ENCODE measurements around the gene CARMIL1.

Gene CARMIL1

DNA sequence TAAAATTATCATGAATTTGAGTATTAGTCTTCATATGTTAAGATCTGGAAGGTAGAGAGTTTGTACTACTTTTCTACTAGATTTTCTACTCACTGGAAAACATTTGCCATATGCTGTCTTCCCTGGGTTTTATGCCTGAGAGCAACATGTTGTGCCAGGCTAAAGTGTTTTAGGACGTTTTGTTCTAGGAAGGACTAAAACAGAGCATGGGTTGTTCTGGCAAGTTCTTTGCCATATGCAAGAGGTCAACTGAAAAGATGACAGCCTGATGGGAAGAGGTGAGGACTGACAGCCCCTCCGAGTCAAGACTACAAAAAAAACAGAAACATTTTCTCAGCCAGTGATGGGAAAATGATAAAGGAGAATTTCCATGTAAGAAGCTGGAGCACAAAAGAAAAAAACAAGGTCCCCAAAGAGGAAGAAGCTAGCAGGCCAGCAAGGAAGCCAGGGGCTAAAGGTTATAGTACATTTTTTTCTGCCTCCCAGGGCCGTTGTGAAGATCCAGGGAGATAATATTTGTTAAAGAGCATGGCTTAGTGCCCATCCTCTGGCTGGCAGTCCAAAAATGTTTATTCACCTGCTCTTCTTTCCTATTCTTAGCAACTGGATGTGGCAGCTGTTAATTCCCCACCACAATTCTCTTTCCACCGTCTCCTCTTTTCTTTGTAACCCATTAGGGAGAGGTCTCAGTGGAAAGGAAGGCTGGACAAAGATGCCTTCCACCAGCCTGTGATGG is 380.6 kb downstream of the CARMIL1 start:
- no peak for DNase-seq (ENCODE audit: low read depth)

DNA sequence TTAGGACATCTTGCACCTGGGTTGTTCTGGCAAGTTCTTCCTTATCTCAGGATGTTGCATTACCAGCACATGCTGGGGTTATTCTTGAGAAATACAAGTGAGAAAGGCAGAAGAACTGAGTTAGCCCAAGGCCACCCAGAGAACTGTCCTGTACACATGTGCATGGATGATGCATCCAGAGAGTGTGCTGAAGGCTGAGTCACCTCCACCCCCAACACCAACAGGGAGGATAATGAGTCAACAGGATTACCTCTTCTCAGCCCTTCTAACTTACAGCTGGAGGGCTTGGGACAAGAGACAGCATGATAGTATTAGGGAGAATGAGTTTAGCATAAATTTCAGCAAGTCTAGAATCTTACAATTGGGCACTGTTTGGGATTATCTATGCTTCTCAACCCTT is 381.3 kb downstream of the CARMIL1 start:
- peak; percentile 69 for DNase-seq (ENCODE audit: low read depth)

DNA sequence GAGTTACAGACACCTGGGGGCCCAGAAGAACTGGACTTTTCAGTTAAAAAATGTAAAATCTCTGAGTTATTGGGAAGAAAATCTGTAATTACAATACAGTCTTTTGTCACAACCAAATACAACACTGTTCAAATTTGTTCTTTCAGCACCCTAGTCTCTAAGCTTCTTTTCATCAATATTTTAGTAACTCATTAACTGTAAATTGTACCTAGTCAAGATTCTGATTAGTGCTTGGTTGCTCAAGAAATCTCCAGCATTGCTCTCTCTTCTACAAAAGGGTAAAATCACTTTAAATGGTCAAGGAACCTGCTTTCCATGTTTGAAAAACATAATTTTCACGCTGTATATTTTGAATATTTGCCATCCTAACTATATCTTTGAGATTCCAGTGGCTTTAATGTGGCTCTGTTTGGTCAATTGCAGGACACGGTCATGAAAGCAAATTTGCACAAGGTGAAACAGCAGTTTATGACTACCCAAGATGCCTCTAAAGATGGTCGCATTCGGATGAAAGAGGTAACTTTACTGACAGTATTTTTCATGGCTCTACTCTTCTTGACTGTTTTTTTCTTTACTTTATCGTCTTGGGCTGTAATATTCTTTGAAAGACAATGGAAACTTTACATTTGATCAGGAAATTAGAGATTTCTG is 382.1 kb downstream of the CARMIL1 start:
- no peak for DNase-seq (ENCODE audit: low read depth)

DNA sequence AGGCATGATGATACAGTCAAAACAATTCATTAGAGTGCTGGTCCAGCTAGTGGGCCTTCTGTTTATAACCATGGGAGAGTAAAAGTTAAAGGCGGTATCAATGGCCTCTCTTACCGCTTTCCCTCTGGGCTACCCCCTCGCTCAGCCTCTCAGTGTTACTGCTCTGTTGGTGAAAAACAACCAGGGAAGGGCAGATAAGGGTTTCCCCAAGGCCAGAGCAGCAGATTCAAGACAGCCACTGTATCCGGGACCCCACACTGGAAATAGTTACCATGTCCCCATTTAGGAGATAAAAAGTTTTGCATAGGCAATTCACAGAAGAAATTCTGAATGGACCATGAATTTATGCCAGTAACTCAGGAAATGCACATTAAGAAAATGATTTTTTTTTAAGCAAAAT is 386.3 kb downstream of the CARMIL1 start:
- no peak for DNase-seq (ENCODE audit: low read depth)

DNA sequence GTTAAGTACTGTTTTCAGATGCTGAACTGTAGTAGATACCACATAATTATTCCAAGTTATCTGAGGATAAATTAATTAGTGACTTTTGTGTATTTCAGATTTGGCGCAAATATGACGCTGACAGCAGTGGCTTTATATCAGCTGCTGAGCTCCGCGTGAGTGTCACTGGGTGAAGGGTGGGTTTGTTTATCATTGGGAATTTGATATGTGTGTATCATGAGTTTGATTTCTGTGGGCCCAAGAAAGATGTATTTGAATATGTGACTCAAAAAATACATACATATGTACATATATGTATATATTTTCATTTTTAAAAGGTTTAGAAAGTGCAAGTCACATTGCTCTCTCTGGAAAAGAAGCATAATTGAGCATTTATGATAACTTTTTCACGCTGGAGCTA is 390.2 kb downstream of the CARMIL1 start:
- DNase-seq (ENCODE audit: low read depth) = no peak

Measured in ELR (cell line).